A549 treated with Mapracorat at 1 μM for 4 hours (cell line): ENCODE results near the gene ARHGEF5. TPM values are rescaled to one million over a fixed set of nuclear protein-coding genes. Genes with fewer than 3 reads are reported as not detected.

Experiments
- total RNA-seq: library from RNA; stranded (reverse); fragments of 200-300 nt; extraction: Qiagen RNA extraction; gene quantifications from 5 replicates; pipeline ENCODE4 v1.2.3, GENCODE V29; 2022

Gene ARHGEF5
- total RNA-seq, result 2.5 to 3.0 TPM (median 2.5 TPM) in 5 replicates

GRCh38 chr7:144355176-144355822 is at the start of gene ARHGEF5:
TSS of gene ARHGEF5 (plus strand) at chr7:144355402. CDS start at chr7:144362670, 7,268 bp downstream.

GRCh38 chr7:144311872-144312469 is 43.2 kb upstream of the ARHGEF5 start, which contains the start of gene OR2A1:
TSS of gene OR2A1 (plus strand) at chr7:144312419. CDS start at chr7:144318125, 5,706 bp downstream.

GRCh38 chr7:144403649-144404061 is 48.5 kb downstream of the ARHGEF5 start, which contains the start of gene NOBOX:
TSS of gene NOBOX (minus strand) at chr7:144403693.

Other genes with a start within 250 kb of the ARHGEF5 start
- not detected in 5 replicates for gene OR2A2, start 245.8 kb upstream of the ARHGEF5 start, total RNA-seq
- gene OR2A14, start 232.2 kb upstream of the ARHGEF5 start, total RNA-seq, result not detected in 5 replicates
- gene CTAGE4, start 171.9 kb upstream of the ARHGEF5 start, total RNA-seq, result 0.05 TPM in 1 of 5 replicates, not detected in the others
- gene ARHGEF35, start 159.6 kb upstream of the ARHGEF5 start, total RNA-seq, result 0.18 to 0.50 TPM (median 0.40 TPM) in 5 replicates
- gene OR2A42, start 115.8 kb upstream of the ARHGEF5 start, total RNA-seq, result not detected in 5 replicates
- gene OR2A7, start 90.6 kb upstream of the ARHGEF5 start, total RNA-seq, result not detected in 5 replicates
- not detected in 5 replicates for gene CTAGE8, start 86.1 kb upstream of the ARHGEF5 start, total RNA-seq
- not detected in 5 replicates for gene OR2A1, start 43.0 kb upstream of the ARHGEF5 start, total RNA-seq
- not detected in 5 replicates for gene NOBOX, start 48.3 kb downstream of the ARHGEF5 start, total RNA-seq